Astrocyte (in vitro differentiated cells and primary cell): ENCODE measurements around the gene BCS1L. TPM values are rescaled to one million over a fixed set of nuclear protein-coding genes. Genes with fewer than 3 reads are reported as not detected.

ENCODE experiments used
- DNase-seq: peaks from one replicate; pipeline ENCODE4 v3.0.0-alpha.2; 2010; ENCODE audit warnings: low read depth
- FAIRE-seq: peaks from 2 replicates; lab custom pipeline; 2011; peaks lifted over from hg19 to GRCh38; lab: Jason Lieb, UNC
- H2AFZ ChIP-seq: 2 replicates; pipeline ENCODE4 v1.6.0; 2012; ENCODE audit warnings: low read depth, low read length, inconsistent platforms
- H3K27ac ChIP-seq: 2 replicates; pipeline ENCODE4 v1.5.1; 2011; ENCODE audit warnings: low read depth, low read length, inconsistent platforms
- H3K27me3 ChIP-seq: 2 replicates; pipeline ENCODE4 v1.6.0; 2011; ENCODE audit warnings: low read length, inconsistent platforms; ENCODE audit not compliant: insufficient read depth
- H3K36me3 ChIP-seq: 2 replicates; pipeline ENCODE4 v1.5.1; 2011; ENCODE audit warnings: low read length, inconsistent platforms; ENCODE audit not compliant: insufficient read depth
- H3K4me1 ChIP-seq: 2 replicates; pipeline ENCODE4 v1.5.1; 2011; ENCODE audit warnings: low read length, inconsistent platforms; ENCODE audit not compliant: insufficient read depth
- H3K4me2 ChIP-seq: 2 replicates; pipeline ENCODE4 v1.6.0; 2012; ENCODE audit warnings: low read length, inconsistent platforms
- H3K4me3 ChIP-seq: 2 replicates; pipeline ENCODE4 v1.5.1; 2011; ENCODE audit warnings: low read depth, mild to moderate bottlenecking, low read length, inconsistent platforms; ENCODE audit not compliant: insufficient read depth
- H3K79me2 ChIP-seq: 2 replicates; pipeline ENCODE4 v1.6.0; 2012; ENCODE audit warnings: mild to moderate bottlenecking, low read length, inconsistent platforms; ENCODE audit not compliant: insufficient read depth
- H3K9ac ChIP-seq: 2 replicates; pipeline ENCODE4 v1.6.0; 2012; ENCODE audit warnings: mild to moderate bottlenecking, low read length, inconsistent platforms
- H3K9me3 ChIP-seq: 2 replicates; pipeline ENCODE4 v1.5.1; 2012; ENCODE audit warnings: low read depth, mild to moderate bottlenecking, low read length, inconsistent platforms; ENCODE audit not compliant: insufficient read depth
- H4K20me1 ChIP-seq: 2 replicates; pipeline ENCODE4 v1.6.0; 2012; ENCODE audit warnings: low read length, inconsistent platforms; ENCODE audit not compliant: insufficient read depth
- H3K27ac Mint-ChIP-seq: one replicate; pipeline ENCODE4 v1.8.0; 2021; ENCODE audit warnings: mild to moderate bottlenecking, mixed read lengths; ENCODE audit not compliant: unreplicated experiment
- H3K27me3 Mint-ChIP-seq: one replicate; pipeline ENCODE4 v1.8.0; 2021; ENCODE audit warnings: low read depth, mixed read lengths; ENCODE audit not compliant: unreplicated experiment
- H3K36me3 Mint-ChIP-seq: one replicate; pipeline ENCODE4 v1.8.0; 2021; ENCODE audit warnings: low read depth, mixed read lengths; ENCODE audit not compliant: unreplicated experiment
- H3K4me1 Mint-ChIP-seq: one replicate; pipeline ENCODE4 v1.8.0; 2021; ENCODE audit warnings: low read depth, mixed read lengths; ENCODE audit not compliant: unreplicated experiment
- H3K4me3 Mint-ChIP-seq: one replicate; pipeline ENCODE4 v1.8.0; 2021; ENCODE audit warnings: mild to moderate bottlenecking, moderate library complexity, mixed read lengths; ENCODE audit not compliant: unreplicated experiment
- H3K9me3 Mint-ChIP-seq: one replicate; pipeline ENCODE4 v1.8.0; 2021; ENCODE audit warnings: mild to moderate bottlenecking, mixed read lengths; ENCODE audit not compliant: unreplicated experiment
- CTCF ChIP-seq: IDR thresholded peaks from 2 replicates; pipeline ENCODE4 v1.5.1; 2011; ENCODE audit warnings: low read depth, mild to moderate bottlenecking, inconsistent platforms, low read length, moderate library complexity; ENCODE audit not compliant: insufficient read depth
- EZH2 ChIP-seq: IDR thresholded peaks from 2 replicates; pipeline ENCODE4 v1.6.1; 2012; ENCODE audit warnings: mild to moderate bottlenecking, low read length, inconsistent platforms; ENCODE audit not compliant: insufficient read depth
- total RNA-seq: library from RNA; stranded (reverse); gene quantifications from 2 replicates; pipeline ENCODE4 v1.2.1, GENCODE V29; 2021

Gene BCS1L
- total RNA-seq, 1 donor from 2014 or later: 27.5 TPM

- Histone ChIP-seq H3K27me3 (no peaks in the 10 kb centered on the region), H3K4me3 (no peak overlapping the region), H4K20me1 (no peaks in the 10 kb centered on the region), H3K79me2 (no peaks in the 10 kb centered on the region), H2AFZ (no peak overlapping the region), H3K27ac (no peak overlapping the region), H3K36me3 (no peaks in the 10 kb centered on the region), H3K9ac (no peak overlapping the region), H3K4me1 (no peaks in the 10 kb centered on the region), H3K9me3 (no peaks in the 10 kb centered on the region), H3K4me2 (no peak overlapping the region)
- H3K27ac Mint-ChIP-seq: no peak overlapping the region
- peaks cover 3% of the 10 kb centered on the region for H3K27me3 Mint-ChIP-seq
- peaks cover 8% of the 10 kb centered on the region for H3K4me1 Mint-ChIP-seq
- H3K9me3 Mint-ChIP-seq: peaks cover 1% of the 10 kb centered on the region
- TF ChIP-seq EZH2 (no peak), CTCF (no peak)
- DNase-seq (no peak), FAIRE-seq (no peak)
- H3K4me3 Mint-ChIP-seq: no peak overlapping the region
- H3K36me3 Mint-ChIP-seq: peaks cover 8% of the 10 kb centered on the region
These were observed 36.1 kb upstream of the BCS1L start for GRCh38 chr2:218623366-218623705.

- no peaks in the 10 kb centered on the region for H3K27me3 ChIP-seq
- H3K27me3 Mint-ChIP-seq: peaks cover 4% of the 10 kb centered on the region
- FAIRE-seq: no peak
- H3K79me2 ChIP-seq: no peaks in the 10 kb centered on the region
- peaks cover 6% of the 10 kb centered on the region for H3K36me3 Mint-ChIP-seq
- peaks cover 1% of the 10 kb centered on the region for H3K9me3 Mint-ChIP-seq
- H3K4me3 Mint-ChIP-seq: no peak overlapping the region
- H4K20me1 ChIP-seq: no peaks in the 10 kb centered on the region
- H3K9ac ChIP-seq: no peak overlapping the region
- H3K27ac Mint-ChIP-seq: no peak overlapping the region
- H2AFZ ChIP-seq: no peak overlapping the region
- H3K4me1 Mint-ChIP-seq: peaks cover 8% of the 10 kb centered on the region
- no peak overlapping the region for H3K27ac ChIP-seq
- H3K4me3 ChIP-seq: no peak overlapping the region
- no peak for DNase-seq
- TF ChIP-seq EZH2: no peak
- no peak for TF ChIP-seq CTCF
- H3K9me3 ChIP-seq: no peaks in the 10 kb centered on the region
- no peak overlapping the region for H3K4me2 ChIP-seq
- H3K4me1 ChIP-seq: peaks cover under 1% of the 10 kb centered on the region
- H3K36me3 ChIP-seq: no peaks in the 10 kb centered on the region
These were observed 33.1 kb upstream of the BCS1L start for GRCh38 chr2:218626369-218626768.

- Mint-ChIP-seq H3K4me1 (peaks cover 5% of the 10 kb centered on the region), H3K36me3 (peaks cover 6% of the 10 kb centered on the region), H3K27ac (no peak overlapping the region), H3K9me3 (peaks cover 1% of the 10 kb centered on the region), H3K4me3 (no peak overlapping the region), H3K27me3 (peaks cover 4% of the 10 kb centered on the region)
- Histone ChIP-seq H4K20me1 (no peaks in the 10 kb centered on the region), H3K9ac (no peak overlapping the region), H3K36me3 (no peaks in the 10 kb centered on the region), H3K4me1 (peaks cover 6% of the 10 kb centered on the region), H3K4me2 (no peak overlapping the region), H2AFZ (no peak overlapping the region), H3K79me2 (no peaks in the 10 kb centered on the region), H3K27ac (no peak overlapping the region), H3K4me3 (no peak overlapping the region), H3K9me3 (no peaks in the 10 kb centered on the region), H3K27me3 (no peaks in the 10 kb centered on the region)
- FAIRE-seq (no peak), DNase-seq (no peak)
- TF ChIP-seq EZH2 (no peak), CTCF (no peak)
These were observed 31.5 kb upstream of the BCS1L start for GRCh38 chr2:218627939-218628338.
